ENCODE results near the gene ZMYM5.

DNA sequence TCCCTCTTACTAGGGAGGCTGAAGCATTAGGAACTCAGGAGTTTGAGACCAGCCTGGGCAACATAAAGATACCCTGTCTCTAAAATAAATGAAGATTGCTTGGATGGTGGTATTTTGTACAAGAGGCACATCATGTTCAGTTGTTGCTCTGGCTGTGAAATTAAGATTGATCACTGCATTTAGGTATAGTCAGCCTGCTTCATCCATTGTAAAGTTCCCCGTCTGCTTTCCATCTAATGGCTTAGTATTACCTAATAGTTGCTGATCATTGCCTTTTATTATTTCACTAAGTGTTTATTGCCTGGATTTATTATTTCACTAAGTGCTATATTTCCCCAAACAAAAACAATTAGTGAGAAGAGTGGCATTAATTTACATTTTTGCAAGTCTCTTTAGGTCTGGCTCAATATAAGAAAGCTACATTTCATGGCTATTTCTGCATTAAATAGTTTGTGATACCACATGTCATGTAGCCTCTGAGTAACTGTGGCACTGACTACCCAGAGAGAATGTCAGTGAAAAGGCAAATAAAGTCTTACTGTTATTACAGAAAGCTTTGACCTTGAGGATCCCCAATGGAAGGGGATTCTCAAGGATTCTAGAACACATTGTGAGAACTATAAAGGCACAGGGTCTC lies 45.0 kb upstream of the ZMYM5 start:
- no peak for TF ChIP-seq CTCF (IDR thresholded peaks at IDR 0.05)
- TF ChIP-seq ZFX (IDR thresholded peaks at IDR 0.05; ENCODE audit: borderline replicate concordance): no peak

Measured in 22Rv1 (cell line).